GM19463 (cell line): ENCODE results near the gene MAPK8IP1.

ENCODE experiments used
- ATAC-seq: cut with Tn5 transposase; IDR thresholded peaks from one replicate; pipeline ENCODE4 v1.9.1; 2021; ENCODE audit warnings: mild to moderate bottlenecking, moderate library complexity; ENCODE audit not compliant: unreplicated experiment

The MAPK8IP1 gene

DNA sequence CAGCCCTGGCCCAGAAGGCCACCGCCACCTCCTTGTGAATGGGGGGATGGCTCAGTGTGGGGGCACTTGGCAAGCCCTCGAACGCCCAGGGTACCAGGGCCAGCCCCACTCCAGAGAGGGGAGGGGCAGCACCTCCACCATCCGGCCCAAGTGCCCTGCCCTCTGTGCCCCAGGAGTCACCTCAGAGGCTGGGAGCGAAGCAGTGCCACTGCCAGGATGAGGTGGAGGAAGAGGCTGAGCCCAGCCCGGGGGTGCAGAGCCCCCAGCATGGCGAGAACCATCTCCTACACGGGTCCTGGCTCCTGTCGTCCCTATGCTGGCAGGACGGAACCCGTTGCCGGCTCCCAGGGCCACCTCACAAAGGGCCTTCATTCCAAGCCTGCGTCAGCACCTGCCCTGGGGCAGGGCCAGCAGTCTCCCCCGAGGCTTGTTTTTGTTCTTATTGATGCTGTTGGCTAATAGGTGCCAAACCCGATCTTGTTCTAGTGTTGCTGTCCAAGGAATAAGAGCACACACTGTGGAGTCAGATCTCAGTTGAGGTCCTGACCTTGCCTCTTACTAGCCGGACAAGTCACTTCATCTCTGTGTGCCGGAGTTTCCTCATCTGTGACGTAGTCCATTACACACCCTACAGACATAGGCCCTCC, 21.6 kb downstream of the MAPK8IP1 start, which contains the start of gene FREY1:
FREY1 (minus strand) TSS at position 307 of the 647 bp plus-strand sequence; CDS start at position 281, 26 bp downstream.
- ATAC-seq = no peak

DNA sequence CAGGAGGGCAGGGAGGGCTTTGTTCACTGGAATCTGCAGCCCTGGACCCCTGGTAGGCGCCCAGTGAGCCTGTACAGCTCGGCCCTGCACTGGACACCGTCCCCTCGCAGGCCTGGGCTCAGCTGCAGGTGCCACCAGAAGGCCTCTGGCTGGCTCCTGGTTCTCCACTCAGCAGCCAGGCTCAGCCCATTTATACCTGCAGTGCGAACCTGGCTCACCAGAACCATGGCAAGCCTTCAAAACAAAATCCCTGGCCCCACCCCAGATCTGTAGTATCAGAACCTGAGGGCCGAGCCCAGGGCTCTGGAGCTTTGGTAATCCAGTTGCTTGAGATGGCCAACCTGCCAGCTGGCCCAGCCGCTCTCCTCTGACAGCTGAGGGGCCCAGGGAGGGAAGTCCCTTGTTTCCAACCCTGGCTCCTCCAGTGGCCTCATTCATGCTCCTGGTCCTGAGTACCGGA, 22.5 kb downstream of the MAPK8IP1 start:
- no peak for ATAC-seq

DNA sequence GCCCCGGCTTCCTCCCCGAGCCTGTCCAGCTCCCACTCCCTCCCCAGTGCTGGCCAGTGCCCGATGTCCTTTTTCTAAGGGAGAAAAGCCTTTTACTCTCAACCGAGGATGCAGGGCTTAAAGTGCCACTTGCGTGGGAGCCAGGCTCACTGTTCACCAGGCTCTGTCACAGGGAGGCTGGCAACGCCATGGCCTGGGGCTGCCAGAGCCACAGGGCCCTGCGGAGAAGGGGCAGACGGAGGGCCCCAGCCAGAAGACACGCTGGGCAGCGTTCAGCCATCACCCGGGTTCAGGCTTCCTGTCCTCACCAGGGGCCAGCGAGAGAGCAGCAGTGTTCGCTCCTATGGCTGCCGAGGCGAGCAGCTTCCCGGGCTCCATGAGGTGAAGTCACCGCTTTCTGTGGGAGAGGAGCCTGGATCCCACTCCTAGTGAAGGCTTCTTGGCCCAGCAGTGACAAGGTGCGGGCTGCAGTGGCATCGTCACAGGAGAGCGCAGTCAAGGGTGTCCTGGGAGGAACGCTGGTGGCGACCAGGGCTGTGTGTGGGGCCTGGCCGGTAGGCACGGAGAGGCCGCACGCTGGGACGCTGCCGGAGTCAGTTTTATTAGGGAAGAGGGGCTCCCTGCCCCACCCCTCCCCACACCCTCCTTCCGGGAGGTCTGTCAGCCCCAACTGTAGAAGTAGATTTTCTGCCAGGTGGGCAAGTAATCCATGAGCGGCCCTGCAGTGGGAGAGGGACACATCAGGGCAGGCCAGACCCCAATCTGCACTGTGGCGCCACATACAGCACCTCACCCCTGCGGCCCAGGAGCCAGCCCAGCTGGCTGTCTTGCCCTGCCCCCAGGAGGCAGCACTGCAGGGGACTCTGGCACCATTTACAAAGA, 24.4 kb downstream of the MAPK8IP1 start:
- no peak for ATAC-seq

DNA sequence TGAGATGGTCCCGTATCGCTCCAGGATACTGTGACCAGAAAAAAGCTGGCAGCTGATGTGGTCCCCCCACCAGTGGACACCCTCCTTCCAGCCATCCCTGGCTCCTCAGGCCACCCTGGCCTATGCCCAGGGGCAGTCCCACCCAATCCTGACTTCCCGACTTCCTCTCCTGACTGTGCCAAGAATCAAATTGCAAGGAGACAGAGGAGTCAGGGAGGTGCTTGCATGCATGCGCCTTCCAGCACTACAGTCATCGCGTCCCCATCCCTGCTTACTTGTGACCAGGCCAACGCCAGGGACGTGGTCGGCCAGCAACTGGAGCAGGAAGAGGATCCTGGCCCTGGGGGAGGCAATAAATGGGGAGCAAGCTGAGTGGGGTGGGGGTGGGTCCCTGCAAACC, 25.2 kb downstream of the MAPK8IP1 start:
- no peak for ATAC-seq

- ATAC-seq = no peak
These were observed 28.1 kb downstream of the MAPK8IP1 start for GRCh38 chr11:45913514-45913913.

DNA sequence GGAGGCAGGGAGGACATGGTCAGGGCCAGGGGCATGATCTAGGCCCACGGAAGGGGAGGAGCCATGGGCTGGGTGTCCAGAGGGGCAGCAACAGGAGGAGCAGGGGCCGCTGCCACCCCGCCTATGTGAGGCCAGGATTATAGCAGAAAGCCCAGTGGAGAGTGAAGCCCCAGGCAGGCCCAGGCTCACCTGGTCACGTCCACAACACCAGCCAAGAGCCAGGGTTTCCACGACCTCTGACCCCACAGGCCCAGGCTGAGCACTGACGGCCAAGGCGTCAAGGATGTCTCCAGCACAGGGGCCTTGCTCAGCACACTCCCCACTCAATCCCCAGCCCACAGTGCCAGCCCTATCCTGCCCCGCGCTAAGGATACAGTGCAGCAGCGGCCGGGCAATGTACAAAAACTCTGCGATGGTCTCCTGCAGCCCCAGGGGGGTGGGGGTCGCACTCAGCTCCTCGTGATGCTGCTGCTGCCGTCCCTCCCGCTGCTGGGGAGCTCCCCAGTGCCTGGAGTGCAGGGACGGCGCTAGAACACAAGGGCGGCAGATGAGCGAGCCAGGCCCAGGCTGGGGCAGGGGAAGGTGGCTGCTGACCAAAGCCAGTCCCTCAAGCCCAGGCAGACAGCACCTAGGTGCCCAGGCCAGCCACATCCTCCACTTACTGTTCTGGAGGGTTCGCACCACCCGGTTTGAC, 28.6 kb downstream of the MAPK8IP1 start:
- no peak for ATAC-seq

DNA sequence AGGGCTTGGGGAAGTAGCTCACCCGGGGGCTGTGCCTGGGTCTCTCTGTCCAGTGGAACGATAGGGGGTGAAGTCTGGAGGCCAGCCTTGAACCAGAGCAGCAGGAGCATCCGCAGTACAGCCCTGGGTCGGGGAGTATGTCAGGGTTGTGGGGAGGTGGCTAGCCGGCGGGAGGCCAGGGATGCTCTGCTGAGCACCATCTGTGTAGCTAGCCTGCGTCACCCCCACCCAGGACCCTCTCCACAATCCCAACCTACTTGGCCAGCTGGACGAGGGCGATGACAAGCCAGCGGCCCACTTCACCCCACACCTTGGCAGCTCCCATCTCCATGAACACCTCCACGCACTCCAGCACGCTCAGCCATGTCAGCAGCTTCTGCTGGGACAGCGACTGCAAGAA, 30.0 kb downstream of the MAPK8IP1 start:
- no peak for ATAC-seq

GRCh38 chr11:45917286-45917622, 31.8 kb downstream of the MAPK8IP1 start:
- no peak for ATAC-seq

DNA sequence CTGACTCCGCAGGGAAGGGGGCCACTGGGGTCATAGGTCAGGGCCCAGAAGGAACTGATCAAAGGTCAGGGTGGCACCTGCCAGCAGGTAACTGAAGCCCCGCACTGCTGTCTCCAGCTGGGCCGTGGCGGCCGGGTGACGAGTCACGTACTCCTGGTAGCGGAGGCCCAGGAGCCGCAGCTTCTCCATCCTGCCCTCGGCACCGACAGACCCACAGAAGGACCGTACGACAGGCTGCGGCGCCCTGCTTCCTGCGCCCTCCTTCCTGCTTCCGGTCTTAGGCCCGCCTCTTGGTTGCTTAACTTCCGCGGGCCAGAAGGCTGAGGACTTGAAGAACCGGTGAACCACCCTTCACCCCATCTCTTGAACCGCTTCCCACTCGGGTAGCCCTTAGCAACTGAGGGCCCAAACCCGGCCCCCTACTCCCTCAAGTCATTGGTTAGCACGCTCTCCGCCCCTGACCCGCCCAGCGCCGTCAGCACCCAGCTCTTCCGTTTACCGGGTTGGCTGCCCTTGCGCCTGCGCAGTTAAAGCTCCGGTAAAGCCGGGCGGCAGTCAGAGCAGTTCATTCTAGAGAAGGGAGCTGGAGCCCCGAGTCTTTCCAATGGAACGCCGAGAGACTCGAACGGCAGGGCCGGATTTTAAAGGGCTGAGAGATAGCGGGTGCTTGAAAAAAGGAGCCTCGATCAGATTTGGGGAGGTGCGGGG, 32.3 kb downstream of the MAPK8IP1 start, which contains the start of gene PEX16:
PEX16 (minus strand) TSS at position 255 of the 708 bp plus-strand sequence; CDS start at position 189, 66 bp downstream.
- ATAC-seq = peak; percentile 93

DNA sequence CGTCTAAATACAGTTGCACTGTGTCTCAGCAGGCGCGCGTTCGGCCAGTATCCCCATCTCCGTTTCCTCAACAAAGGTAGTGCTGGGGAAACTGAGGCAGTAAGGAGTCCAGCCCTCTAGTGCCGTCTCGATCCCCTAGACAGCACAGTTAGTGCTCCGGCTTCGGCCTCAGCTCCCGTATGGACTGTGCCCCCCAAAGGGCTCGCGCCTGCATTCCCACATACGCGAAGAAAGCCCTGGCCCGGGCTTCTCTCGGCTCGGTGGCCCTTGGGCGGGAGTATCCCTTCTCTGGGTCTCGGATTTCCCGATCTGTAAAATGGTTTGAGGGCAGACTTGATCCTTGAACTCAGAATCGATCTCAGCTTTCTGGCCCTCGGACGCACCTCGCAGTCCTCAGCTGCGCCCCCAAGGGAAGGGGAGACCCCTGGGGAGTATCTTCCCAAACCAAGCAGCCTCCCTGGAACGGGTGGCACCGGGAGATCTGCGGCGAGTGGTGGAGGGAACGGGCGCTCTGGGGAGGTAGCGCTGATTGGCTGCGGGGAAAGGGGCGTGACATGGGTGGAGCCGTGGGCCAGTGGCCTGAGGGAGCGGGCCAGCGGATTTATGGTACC, 33.0 kb downstream of the MAPK8IP1 start:
- ATAC-seq = no peak

- ATAC-seq = no peak
These were observed 33.7 kb downstream of the MAPK8IP1 start for GRCh38 chr11:45918962-45919675.

- ATAC-seq = no peak
These were observed 34.5 kb downstream of the MAPK8IP1 start for GRCh38 chr11:45919806-45920530.

DNA sequence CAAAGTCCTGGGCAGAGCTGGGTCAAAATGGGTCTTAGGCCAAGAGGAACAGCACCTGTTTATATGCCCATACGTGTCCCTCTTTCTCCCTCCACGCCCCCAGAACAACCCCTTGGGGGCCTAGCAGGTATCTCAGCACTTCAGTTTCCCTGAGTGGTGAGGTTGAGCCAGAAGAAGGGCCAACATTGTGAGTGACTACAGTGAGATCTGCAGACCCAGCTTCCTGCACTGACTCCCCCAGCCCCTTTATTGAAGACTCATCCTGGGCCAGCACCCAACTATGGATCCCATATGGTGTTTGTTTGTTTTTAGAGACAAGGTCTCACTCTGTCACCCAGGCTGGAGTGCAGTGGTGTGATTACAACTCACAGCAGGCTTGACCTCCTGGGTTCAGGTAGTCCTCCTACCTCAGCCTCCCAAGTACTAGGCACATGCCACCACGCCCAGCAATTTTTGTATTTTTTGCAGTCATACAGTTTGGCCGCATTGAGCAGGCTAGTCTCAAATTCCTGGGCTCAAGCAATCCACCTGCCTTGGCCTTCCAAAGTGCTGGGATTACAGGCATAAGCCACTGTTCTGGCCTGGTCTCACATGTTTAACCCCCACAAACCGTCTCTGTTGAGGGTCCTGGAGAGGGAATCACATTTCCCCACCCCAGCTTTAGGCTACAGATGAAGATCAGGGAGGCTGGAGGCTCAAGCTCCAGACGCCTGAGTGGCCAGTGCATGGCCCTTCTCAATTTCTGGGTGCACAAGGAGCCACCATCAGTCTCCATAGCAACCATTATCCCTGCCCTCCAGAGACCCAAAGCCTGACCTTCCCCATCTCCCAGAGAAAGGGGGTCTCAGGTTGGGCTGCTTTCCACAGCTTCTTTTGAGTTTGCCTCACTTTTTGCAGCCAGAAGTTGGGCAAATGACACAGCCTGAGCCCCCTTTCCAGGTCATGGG, 35.4 kb downstream of the MAPK8IP1 start:
- no peak for ATAC-seq

GRCh38 chr11:45921561-45922424, 36.3 kb downstream of the MAPK8IP1 start:
- ATAC-seq = no peak

DNA sequence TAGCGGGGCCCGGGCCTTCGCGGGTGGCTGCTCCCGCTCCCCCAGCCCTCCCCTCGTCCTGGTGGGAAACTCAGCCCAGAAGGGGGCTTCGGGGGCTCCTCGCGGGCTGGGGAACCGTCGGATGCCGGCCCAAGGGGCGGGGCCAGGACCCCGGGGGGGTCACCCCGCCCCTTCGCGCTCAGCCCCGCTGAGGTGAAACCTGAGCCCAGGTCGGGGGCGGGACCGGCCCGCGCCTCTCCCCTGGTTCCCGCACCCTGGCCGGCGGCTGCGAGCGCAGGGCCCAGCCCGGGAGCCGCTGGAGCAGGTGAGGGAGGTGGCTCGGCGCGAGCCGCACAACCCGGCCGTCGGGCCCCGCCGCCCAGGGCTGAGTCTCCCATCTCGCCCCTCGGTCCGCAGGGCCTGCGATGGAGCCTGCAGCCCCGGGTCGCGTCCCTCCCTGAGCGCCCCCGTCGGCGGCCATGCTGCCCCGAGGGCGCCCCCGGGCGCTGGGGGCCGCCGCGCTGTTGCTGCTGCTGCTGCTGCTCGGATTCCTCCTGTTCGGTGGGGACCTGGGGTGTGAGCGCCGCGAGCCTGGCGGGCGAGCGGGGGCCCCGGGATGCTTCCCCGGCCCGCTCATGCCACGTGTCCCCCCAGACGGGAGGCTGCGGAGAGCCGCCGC, 37.1 kb downstream of the MAPK8IP1 start, which contains the start of gene LARGE2:
LARGE2 (plus strand) TSS at position 232 of the 658 bp plus-strand sequence; CDS start at position 459, 227 bp downstream.
- no peak for ATAC-seq
